ENCODE data around the gene JAK1.

The JAK1 gene

DNA sequence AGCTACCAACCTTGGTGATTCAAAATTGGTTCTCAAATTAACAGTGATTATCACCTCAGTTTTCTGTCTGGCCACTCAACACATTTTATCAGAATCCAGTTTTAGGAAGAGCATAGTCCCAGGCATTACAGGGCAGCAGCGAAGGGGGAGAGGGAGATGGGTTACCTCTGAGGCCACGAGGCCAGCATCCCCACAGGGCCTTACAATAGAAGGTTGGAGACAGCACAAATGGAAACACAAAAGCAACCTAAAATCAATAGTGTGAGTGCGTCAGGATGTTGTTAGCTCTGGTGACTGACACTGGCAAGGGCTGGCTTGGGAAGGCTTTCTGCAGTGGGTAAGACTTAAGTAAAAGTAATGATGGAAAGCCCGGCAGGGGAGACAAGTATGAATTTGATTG is 79.5 kb downstream of the JAK1 start:
- Histone ChIP-seq H4K20me1 (ENCODE audit: insufficient read depth, low read length, poor library complexity, severe bottlenecking) (peaks cover 50% of the 10 kb centered on the region), H3K36me3 (ENCODE audit: insufficient read depth, low read length) (peaks cover 33% of the 10 kb centered on the region; the same call in 1 of the 2 replicates), H3K9ac (ENCODE audit: low read depth, low read length, poor library complexity, severe bottlenecking) (no peak overlapping the region), H3F3A (ENCODE audit: low read depth) (no peaks in the 10 kb centered on the region), H3K4me1 (ENCODE audit: insufficient read depth, low read length, poor library complexity, severe bottlenecking) (peaks cover 32% of the 10 kb centered on the region), H3K4me3 (ENCODE audit: low read length, poor library complexity, severe bottlenecking) (no peak overlapping the region), H3K4me2 (ENCODE audit: low read depth, low read length, poor library complexity, severe bottlenecking) (no peak overlapping the region), H3K9me2 (replicated peaks; ENCODE audit: low read depth, low read length) (no peaks in the 10 kb centered on the region), H3K9me3 (ENCODE audit: insufficient read depth, low read depth, low read length) (no peaks in the 10 kb centered on the region), H2AFZ (ENCODE audit: low read length) (no peak overlapping the region), H3K79me2 (ENCODE audit: insufficient read depth, low read length) (peaks cover 77% of the 10 kb centered on the region), H3K27me3 (ENCODE audit: insufficient read depth, low read length, poor library complexity, severe bottlenecking) (no peaks in the 10 kb centered on the region)
- TF ChIP-seq CTCF (conservative IDR thresholded peaks at IDR 0.05; ENCODE audit: low read length) (no peak), EZH2phosphoT487 (IDR thresholded peaks at IDR 0.05; ENCODE audit: borderline replicate concordance) (no peak)

DNA sequence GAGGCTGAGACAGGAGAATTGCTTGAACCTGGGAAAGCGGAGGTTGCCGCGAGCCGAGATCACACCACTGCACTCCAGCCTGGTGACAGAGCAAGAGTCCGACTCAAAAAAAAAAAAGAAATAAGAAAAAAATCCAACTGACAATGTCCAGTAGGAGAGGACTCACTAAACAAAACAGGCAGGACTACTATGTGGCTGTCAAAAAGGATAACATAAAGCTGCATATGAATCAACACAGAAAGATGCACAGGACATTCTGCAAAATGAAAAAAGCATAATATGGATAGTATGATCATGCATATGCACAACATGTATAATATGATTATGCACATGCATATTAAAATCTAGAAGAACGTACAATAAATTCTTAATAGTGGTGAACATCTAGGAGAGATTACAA is 80.7 kb downstream of the JAK1 start:
- H3K4me1 ChIP-seq (ENCODE audit: insufficient read depth, low read length, poor library complexity, severe bottlenecking) = peaks cover 20% of the 10 kb centered on the region
- no peak overlapping the region for H3K4me2 ChIP-seq (ENCODE audit: low read depth, low read length, poor library complexity, severe bottlenecking)
- H2AFZ ChIP-seq (ENCODE audit: low read length) = no peak overlapping the region
- no peaks in the 10 kb centered on the region for H3K9me3 ChIP-seq (ENCODE audit: insufficient read depth, low read depth, low read length)
- no peak overlapping the region for H3K9ac ChIP-seq (ENCODE audit: low read depth, low read length, poor library complexity, severe bottlenecking)
- TF ChIP-seq EZH2phosphoT487 (IDR thresholded peaks at IDR 0.05; ENCODE audit: borderline replicate concordance) (no peak), CTCF (conservative IDR thresholded peaks at IDR 0.05; ENCODE audit: low read length) (no peak)
- H4K20me1 ChIP-seq (ENCODE audit: insufficient read depth, low read length, poor library complexity, severe bottlenecking) = peaks cover 39% of the 10 kb centered on the region
- H3K27me3 ChIP-seq (ENCODE audit: insufficient read depth, low read length, poor library complexity, severe bottlenecking) = no peaks in the 10 kb centered on the region
- peaks cover 40% of the 10 kb centered on the region for H3K36me3 ChIP-seq (ENCODE audit: insufficient read depth, low read length)
- H3K79me2 ChIP-seq (ENCODE audit: insufficient read depth, low read length) = peaks cover 64% of the 10 kb centered on the region
- H3K9me2 ChIP-seq (replicated peaks; ENCODE audit: low read depth, low read length) = no peaks in the 10 kb centered on the region
- no peak overlapping the region for H3K4me3 ChIP-seq (ENCODE audit: low read length, poor library complexity, severe bottlenecking)
- no peaks in the 10 kb centered on the region for H3F3A ChIP-seq (ENCODE audit: low read depth)

DNA sequence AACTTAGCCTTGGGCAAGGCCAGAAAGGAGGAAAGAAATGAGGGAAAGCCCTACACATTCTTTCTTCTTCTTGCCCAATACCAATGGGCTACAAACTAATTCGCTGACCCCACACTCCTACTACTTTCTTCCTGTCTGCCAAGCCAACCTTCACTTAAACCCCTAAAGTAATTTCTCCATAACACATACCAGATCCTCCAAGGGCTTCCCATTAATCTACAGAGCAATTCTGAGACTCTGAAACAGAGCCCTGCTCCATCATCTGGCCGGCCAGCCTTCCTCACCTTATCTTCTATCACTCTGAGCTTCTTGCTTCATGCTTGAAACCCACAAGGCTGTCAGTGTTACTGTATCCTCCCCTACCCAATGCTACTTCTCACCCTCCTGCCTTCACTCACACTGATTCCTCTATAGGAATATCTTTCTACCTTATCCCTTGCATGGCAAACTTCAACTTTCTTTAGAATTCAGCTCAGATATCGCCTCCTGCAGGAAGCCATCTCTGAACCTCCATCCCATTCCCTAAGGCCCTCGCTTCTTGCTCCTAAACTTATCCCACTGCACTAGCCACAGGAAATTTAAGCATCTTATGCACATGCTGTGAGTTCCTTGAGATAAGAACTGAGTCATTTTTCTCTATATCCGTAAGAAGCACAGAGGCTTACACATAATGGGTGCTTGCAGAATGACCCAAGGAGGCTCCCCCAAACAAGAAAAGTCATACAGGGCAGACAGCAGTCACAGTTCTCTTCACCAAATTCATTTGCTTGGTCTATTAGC is 81.9 kb downstream of the JAK1 start:
- no peak overlapping the region for H3K4me2 ChIP-seq (ENCODE audit: low read depth, low read length, poor library complexity, severe bottlenecking)
- peaks cover 27% of the 10 kb centered on the region for H4K20me1 ChIP-seq (ENCODE audit: insufficient read depth, low read length, poor library complexity, severe bottlenecking)
- no peaks in the 10 kb centered on the region for H3K27me3 ChIP-seq (ENCODE audit: insufficient read depth, low read length, poor library complexity, severe bottlenecking)
- no peaks in the 10 kb centered on the region for H3F3A ChIP-seq (ENCODE audit: low read depth)
- no peak for TF ChIP-seq EZH2phosphoT487 (IDR thresholded peaks at IDR 0.05; ENCODE audit: borderline replicate concordance)
- TF ChIP-seq CTCF (conservative IDR thresholded peaks at IDR 0.05; ENCODE audit: low read length) = no peak
- H2AFZ ChIP-seq (ENCODE audit: low read length) = no peak overlapping the region
- H3K9me3 ChIP-seq (ENCODE audit: insufficient read depth, low read depth, low read length) = no peaks in the 10 kb centered on the region
- peaks cover 8% of the 10 kb centered on the region for H3K4me1 ChIP-seq (ENCODE audit: insufficient read depth, low read length, poor library complexity, severe bottlenecking)
- peaks cover 51% of the 10 kb centered on the region for H3K36me3 ChIP-seq (ENCODE audit: insufficient read depth, low read length)
- no peaks in the 10 kb centered on the region for H3K9me2 ChIP-seq (replicated peaks; ENCODE audit: low read depth, low read length)
- no peak overlapping the region for H3K9ac ChIP-seq (ENCODE audit: low read depth, low read length, poor library complexity, severe bottlenecking)
- H3K79me2 ChIP-seq (ENCODE audit: insufficient read depth, low read length) = peaks cover 52% of the 10 kb centered on the region
- no peak overlapping the region for H3K4me3 ChIP-seq (ENCODE audit: low read length, poor library complexity, severe bottlenecking)

Data from Loucy (cell line).